ENCODE data around the gene RASGEF1B.
A peak's percentile ranks its signal among the peaks of the same experiment; 100 is the strongest.

RASGEF1B gene

GRCh38 chr4:81404741-81405140 is 67.0 kb downstream of the RASGEF1B start:
- no peak overlapping the region for H3K4me3 ChIP-seq (ENCODE audit: low read length)
- DNase-seq (ENCODE audit: low read depth): no peak
- no peak for TF ChIP-seq CTCF (IDR thresholded peaks at IDR 0.05; ENCODE audit: insufficient read depth, low read depth, low read length, missing control alignments)

GRCh38 chr4:81404294-81404693 is 67.4 kb downstream of the RASGEF1B start:
- H3K4me3 ChIP-seq (ENCODE audit: low read length): no peak overlapping the region
- peak; percentile 27 for TF ChIP-seq CTCF (IDR thresholded peaks at IDR 0.05; ENCODE audit: insufficient read depth, low read depth, low read length, missing control alignments)
- no peak for DNase-seq (ENCODE audit: low read depth)

- no peak for DNase-seq (ENCODE audit: low read depth)
- TF ChIP-seq CTCF (IDR thresholded peaks at IDR 0.05; ENCODE audit: insufficient read depth, low read depth, low read length, missing control alignments): no peak
- no peak overlapping the region for H3K4me3 ChIP-seq (ENCODE audit: low read length)
These were observed 72.2 kb downstream of the RASGEF1B start for GRCh38 chr4:81399306-81400086.

- DNase-seq (ENCODE audit: low read depth): no peak
- no peak for TF ChIP-seq CTCF (IDR thresholded peaks at IDR 0.05; ENCODE audit: insufficient read depth, low read depth, low read length, missing control alignments)
- H3K4me3 ChIP-seq (ENCODE audit: low read length): no peak overlapping the region
These were observed 73.3 kb downstream of the RASGEF1B start for GRCh38 chr4:81398379-81398778.

- DNase-seq (ENCODE audit: low read depth): no peak
- no peak for TF ChIP-seq CTCF (IDR thresholded peaks at IDR 0.05; ENCODE audit: insufficient read depth, low read depth, low read length, missing control alignments)
- no peak overlapping the region for H3K4me3 ChIP-seq (ENCODE audit: low read length)
These were observed 74.1 kb downstream of the RASGEF1B start for GRCh38 chr4:81397635-81398034.

- no peak overlapping the region for H3K4me3 ChIP-seq (ENCODE audit: low read length)
- DNase-seq (ENCODE audit: low read depth): no peak
- TF ChIP-seq CTCF (IDR thresholded peaks at IDR 0.05; ENCODE audit: insufficient read depth, low read depth, low read length, missing control alignments): no peak
These were observed 76.5 kb downstream of the RASGEF1B start for GRCh38 chr4:81395239-81395638.

- no peak overlapping the region for H3K4me3 ChIP-seq (ENCODE audit: low read length)
- no peak for DNase-seq (ENCODE audit: low read depth)
- no peak for TF ChIP-seq CTCF (IDR thresholded peaks at IDR 0.05; ENCODE audit: insufficient read depth, low read depth, low read length, missing control alignments)
These were observed 79.5 kb downstream of the RASGEF1B start for GRCh38 chr4:81392164-81392563.

Measured in epithelial cell of esophagus (primary cell).